Glutamatergic neuron (in vitro differentiated cells): Measurements from ENCODE around the gene RASA3. TPM values are rescaled to one million over a fixed set of nuclear protein-coding genes. Genes with fewer than 3 reads are reported as not detected.

Experiments
- DNase-seq: peaks from one replicate; pipeline ENCODE4 v3.0.0; 2022
- H3K27ac Mint-ChIP-seq: one replicate; pipeline ENCODE4 v1.8.0; 2020; ENCODE audit warnings: mild to moderate bottlenecking, mixed read lengths, inconsistent platforms; ENCODE audit not compliant: unreplicated experiment
- H3K27me3 Mint-ChIP-seq: one replicate; pipeline ENCODE4 v1.8.0; 2020; ENCODE audit warnings: mild to moderate bottlenecking, moderate library complexity, mixed read lengths, inconsistent platforms; ENCODE audit not compliant: unreplicated experiment
- H3K36me3 Mint-ChIP-seq: one replicate; pipeline ENCODE4 v1.8.0; 2020; ENCODE audit warnings: mild to moderate bottlenecking, mixed read lengths, inconsistent platforms; ENCODE audit not compliant: unreplicated experiment
- H3K4me1 Mint-ChIP-seq: one replicate; pipeline ENCODE4 v1.8.0; 2020; ENCODE audit warnings: mild to moderate bottlenecking, low read depth, mixed read lengths, inconsistent platforms; ENCODE audit not compliant: unreplicated experiment
- H3K4me3 Mint-ChIP-seq: one replicate; pipeline ENCODE4 v1.8.0; 2020; ENCODE audit warnings: mild to moderate bottlenecking, mixed read lengths, inconsistent platforms; ENCODE audit not compliant: unreplicated experiment
- H3K9me3 Mint-ChIP-seq: one replicate; pipeline ENCODE4 v1.8.0; 2020; ENCODE audit warnings: mild to moderate bottlenecking, moderate library complexity, mixed read lengths, inconsistent platforms; ENCODE audit not compliant: unreplicated experiment
- CTCF ChIP-seq: fragments of 200-600 bp; sonication (generic); IDR thresholded peaks from one replicate; pipeline ENCODE4 v1.5.0; 2021; ENCODE audit not compliant: partially characterized antibody, unreplicated experiment
- total RNA-seq: library from RNA; stranded (reverse); fragmentation: NEBNext Ultra II Directional; extraction: Animal tissue kit (Norgen Biotek cat#: 25700); gene quantifications from one replicate; pipeline ENCODE4 v1.2.1, GENCODE V29; 2021; ENCODE audit not compliant: unreplicated experiment

Gene RASA3
- total RNA-seq, 1 donor from 2014 or later, result 15.2 TPM

GRCh38 chr13:114037674-114038073, 94.7 kb downstream of the RASA3 start:
- H3K4me1 Mint-ChIP-seq, result peaks cover 11% of the 10 kb centered on the region
- no peak overlapping the region for H3K4me3 Mint-ChIP-seq
- H3K27ac Mint-ChIP-seq, result no peak overlapping the region
- H3K9me3 Mint-ChIP-seq, result peaks cover 14% of the 10 kb centered on the region
- no peak for DNase-seq
- TF ChIP-seq CTCF, result no peak
- peaks cover 10% of the 10 kb centered on the region for H3K27me3 Mint-ChIP-seq
- peaks cover 3% of the 10 kb centered on the region for H3K36me3 Mint-ChIP-seq

- H3K9me3 Mint-ChIP-seq, result peaks cover 16% of the 10 kb centered on the region
- H3K4me1 Mint-ChIP-seq, result peaks cover 14% of the 10 kb centered on the region
- peaks cover 6% of the 10 kb centered on the region for H3K27me3 Mint-ChIP-seq
- no peak for TF ChIP-seq CTCF
- H3K36me3 Mint-ChIP-seq, result peaks cover 3% of the 10 kb centered on the region
- peak; percentile 55 for DNase-seq
- no peak overlapping the region for H3K27ac Mint-ChIP-seq
- H3K4me3 Mint-ChIP-seq, result no peak overlapping the region
Observed at GRCh38 chr13:114035583-114036531, 96.6 kb downstream of the RASA3 start.

GRCh38 chr13:114035186-114035582, 97.2 kb downstream of the RASA3 start:
- peaks cover 6% of the 10 kb centered on the region for H3K27me3 Mint-ChIP-seq
- peaks cover 17% of the 10 kb centered on the region for H3K4me1 Mint-ChIP-seq
- H3K27ac Mint-ChIP-seq, result no peak overlapping the region
- H3K4me3 Mint-ChIP-seq, result peak overlapping the region; percentile 26
- H3K9me3 Mint-ChIP-seq, result peaks cover 19% of the 10 kb centered on the region
- no peak for TF ChIP-seq CTCF
- peaks cover 5% of the 10 kb centered on the region for H3K36me3 Mint-ChIP-seq
- DNase-seq, result no peak

GRCh38 chr13:114034481-114034891, 97.9 kb downstream of the RASA3 start:
- H3K4me3 Mint-ChIP-seq, result peak overlapping the region; percentile 10
- H3K9me3 Mint-ChIP-seq, result peaks cover 23% of the 10 kb centered on the region
- peaks cover 17% of the 10 kb centered on the region for H3K4me1 Mint-ChIP-seq
- H3K27ac Mint-ChIP-seq, result peak overlapping the region; percentile 53
- H3K27me3 Mint-ChIP-seq, result peaks cover 6% of the 10 kb centered on the region
- TF ChIP-seq CTCF, result no peak
- peaks cover 5% of the 10 kb centered on the region for H3K36me3 Mint-ChIP-seq
- DNase-seq, result no peak

- H3K9me3 Mint-ChIP-seq, result peaks cover 23% of the 10 kb centered on the region
- H3K27ac Mint-ChIP-seq, result no peak overlapping the region
- DNase-seq, result no peak
- peaks cover 6% of the 10 kb centered on the region for H3K27me3 Mint-ChIP-seq
- peaks cover 17% of the 10 kb centered on the region for H3K4me1 Mint-ChIP-seq
- no peak for TF ChIP-seq CTCF
- peaks cover 5% of the 10 kb centered on the region for H3K36me3 Mint-ChIP-seq
- H3K4me3 Mint-ChIP-seq, result no peak overlapping the region
Observed at GRCh38 chr13:114033541-114034315, 98.7 kb downstream of the RASA3 start.
